ENCODE measurements around the gene SLC5A1.

DNA sequence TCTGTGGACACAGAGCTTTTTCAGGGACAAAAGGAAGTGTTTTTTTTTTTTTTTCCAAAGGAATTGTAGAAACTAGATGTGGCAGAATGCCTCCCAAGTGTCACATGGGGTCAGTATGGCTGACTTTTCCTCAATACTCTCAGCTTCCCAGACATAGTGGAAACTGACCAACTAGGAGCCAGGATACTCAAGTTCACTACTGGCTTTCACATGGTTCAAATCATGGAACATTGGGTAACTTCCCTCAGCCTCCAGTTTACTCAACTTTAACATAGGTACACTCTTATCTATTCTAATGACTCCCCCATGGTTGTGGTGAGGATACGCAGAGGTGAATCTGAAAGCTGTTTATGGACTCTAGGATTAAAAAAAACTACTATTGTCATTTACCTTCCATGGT lies 1.4 kb downstream of the SLC5A1 start:
- TF ChIP-seq, protein P1, sequence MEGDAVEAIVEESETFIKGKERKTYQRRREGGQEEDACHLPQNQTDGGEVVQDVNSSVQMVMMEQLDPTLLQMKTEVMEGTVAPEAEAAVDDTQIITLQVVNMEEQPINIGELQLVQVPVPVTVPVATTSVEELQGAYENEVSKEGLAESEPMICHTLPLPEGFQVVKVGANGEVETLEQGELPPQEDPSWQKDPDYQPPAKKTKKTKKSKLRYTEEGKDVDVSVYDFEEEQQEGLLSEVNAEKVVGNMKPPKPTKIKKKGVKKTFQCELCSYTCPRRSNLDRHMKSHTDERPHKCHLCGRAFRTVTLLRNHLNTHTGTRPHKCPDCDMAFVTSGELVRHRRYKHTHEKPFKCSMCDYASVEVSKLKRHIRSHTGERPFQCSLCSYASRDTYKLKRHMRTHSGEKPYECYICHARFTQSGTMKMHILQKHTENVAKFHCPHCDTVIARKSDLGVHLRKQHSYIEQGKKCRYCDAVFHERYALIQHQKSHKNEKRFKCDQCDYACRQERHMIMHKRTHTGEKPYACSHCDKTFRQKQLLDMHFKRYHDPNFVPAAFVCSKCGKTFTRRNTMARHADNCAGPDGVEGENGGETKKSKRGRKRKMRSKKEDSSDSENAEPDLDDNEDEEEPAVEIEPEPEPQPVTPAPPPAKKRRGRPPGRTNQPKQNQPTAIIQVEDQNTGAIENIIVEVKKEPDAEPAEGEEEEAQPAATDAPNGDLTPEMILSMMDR (IDR thresholded peaks at IDR 0.05), result no peak
- TF ChIP-seq POLR2A (IDR thresholded peaks at IDR 0.05), result no peak
- no peak for TF ChIP-seq POLR2AphosphoS5 (IDR thresholded peaks at IDR 0.05)
